Fibroblast of the aortic adventitia (primary cell): ENCODE data around the gene FAM131A. TPM values are rescaled to one million over a fixed set of nuclear protein-coding genes. Genes with fewer than 3 reads are reported as not detected.

ENCODE experiments used
- DNase-seq: peaks from one replicate; pipeline ENCODE4 v3.0.0-alpha.2; 2010; ENCODE audit warnings: low read depth
- H3K4me3 ChIP-seq: 2 replicates; pipeline ENCODE4 v1.5.1; 2011; ENCODE audit warnings: low read depth, mild to moderate bottlenecking, control low read depth, low read length, moderate library complexity
- CTCF ChIP-seq: IDR thresholded peaks from 2 replicates; pipeline ENCODE4 v1.5.1; 2011; ENCODE audit warnings: mild to moderate bottlenecking, low read length, control low read depth, inconsistent platforms; ENCODE audit not compliant: insufficient read depth
- total RNA-seq: library from RNA; depleted of rRNA; stranded (reverse); fragments of >200 nt; gene quantifications from 2 replicates; pipeline ENCODE4 v1.2.3, GENCODE V29; 2012; ENCODE audit warnings: low replicate concordance

Gene FAM131A
- total RNA-seq, 1 donor: 14.0 TPM

GRCh38 chr3:184387174-184387714 lies 49.8 kb downstream of the FAM131A start:
- no peak overlapping the region for H3K4me3 ChIP-seq
- DNase-seq: no peak
- TF ChIP-seq CTCF: no peak

- DNase-seq: no peak
- no peak overlapping the region for H3K4me3 ChIP-seq
- no peak for TF ChIP-seq CTCF
Measured at GRCh38 chr3:184388164-184388935, 51.0 kb downstream of the FAM131A start.

GRCh38 chr3:184388936-184389230 lies 51.5 kb downstream of the FAM131A start:
- no peak overlapping the region for H3K4me3 ChIP-seq
- DNase-seq: no peak
- TF ChIP-seq CTCF: no peak

- TF ChIP-seq CTCF: no peak
- no peak overlapping the region for H3K4me3 ChIP-seq
- no peak for DNase-seq
Measured at GRCh38 chr3:184389384-184389783, 52.0 kb downstream of the FAM131A start.

- no peak for DNase-seq
- TF ChIP-seq CTCF: no peak
- H3K4me3 ChIP-seq: no peak overlapping the region
Measured at GRCh38 chr3:184389935-184390528, 52.6 kb downstream of the FAM131A start.

- no peak for TF ChIP-seq CTCF
- no peak overlapping the region for H3K4me3 ChIP-seq
- no peak for DNase-seq
Measured at GRCh38 chr3:184391266-184391665, 53.9 kb downstream of the FAM131A start.
